GM12865 (cell line): Measurements from ENCODE around the gene NUDT1.

Experiments
- DNase-seq: peaks from one replicate; pipeline ENCODE4 v3.0.0; 2010; ENCODE audit warnings: low read depth
- H3K4me3 ChIP-seq: 2 replicates; pipeline ENCODE4 v1.5.1; 2011; ENCODE audit warnings: mild to moderate bottlenecking, low read depth, low read length, control low read depth
- TF ChIP-seq, protein P1 (sequence below): IDR thresholded peaks from 2 replicates; pipeline ENCODE4 v1.5.1; 2011; ENCODE audit warnings: low read length, control low read depth, low read depth, inconsistent platforms; ENCODE audit not compliant: insufficient read depth; ENCODE audit errors: missing control alignments

The NUDT1 gene

DNA sequence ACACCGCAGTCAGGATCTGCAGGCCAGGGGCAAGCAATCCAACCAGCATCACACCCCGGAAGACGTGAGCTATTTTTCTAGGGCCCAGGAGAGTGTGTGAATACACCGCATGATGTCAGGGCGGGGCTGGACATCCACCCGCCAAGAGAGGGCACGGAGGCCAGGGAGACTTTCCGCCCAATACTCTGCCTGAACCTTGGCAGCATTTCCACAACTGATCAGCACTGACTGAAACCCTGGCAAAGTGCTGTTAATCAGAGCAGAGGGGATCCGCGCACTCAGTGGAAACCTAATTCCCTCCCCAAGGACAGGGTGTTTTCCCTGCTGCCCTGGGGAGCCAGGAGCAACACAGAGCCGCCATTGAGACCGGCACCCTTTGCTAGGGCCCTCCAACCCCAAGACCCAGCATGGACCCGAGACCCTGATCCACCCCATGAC is 17.5 kb upstream of the NUDT1 start:
- TF ChIP-seq, protein P1, sequence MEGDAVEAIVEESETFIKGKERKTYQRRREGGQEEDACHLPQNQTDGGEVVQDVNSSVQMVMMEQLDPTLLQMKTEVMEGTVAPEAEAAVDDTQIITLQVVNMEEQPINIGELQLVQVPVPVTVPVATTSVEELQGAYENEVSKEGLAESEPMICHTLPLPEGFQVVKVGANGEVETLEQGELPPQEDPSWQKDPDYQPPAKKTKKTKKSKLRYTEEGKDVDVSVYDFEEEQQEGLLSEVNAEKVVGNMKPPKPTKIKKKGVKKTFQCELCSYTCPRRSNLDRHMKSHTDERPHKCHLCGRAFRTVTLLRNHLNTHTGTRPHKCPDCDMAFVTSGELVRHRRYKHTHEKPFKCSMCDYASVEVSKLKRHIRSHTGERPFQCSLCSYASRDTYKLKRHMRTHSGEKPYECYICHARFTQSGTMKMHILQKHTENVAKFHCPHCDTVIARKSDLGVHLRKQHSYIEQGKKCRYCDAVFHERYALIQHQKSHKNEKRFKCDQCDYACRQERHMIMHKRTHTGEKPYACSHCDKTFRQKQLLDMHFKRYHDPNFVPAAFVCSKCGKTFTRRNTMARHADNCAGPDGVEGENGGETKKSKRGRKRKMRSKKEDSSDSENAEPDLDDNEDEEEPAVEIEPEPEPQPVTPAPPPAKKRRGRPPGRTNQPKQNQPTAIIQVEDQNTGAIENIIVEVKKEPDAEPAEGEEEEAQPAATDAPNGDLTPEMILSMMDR, result no peak
- DNase-seq, result no peak
- no peak overlapping the region for H3K4me3 ChIP-seq

DNA sequence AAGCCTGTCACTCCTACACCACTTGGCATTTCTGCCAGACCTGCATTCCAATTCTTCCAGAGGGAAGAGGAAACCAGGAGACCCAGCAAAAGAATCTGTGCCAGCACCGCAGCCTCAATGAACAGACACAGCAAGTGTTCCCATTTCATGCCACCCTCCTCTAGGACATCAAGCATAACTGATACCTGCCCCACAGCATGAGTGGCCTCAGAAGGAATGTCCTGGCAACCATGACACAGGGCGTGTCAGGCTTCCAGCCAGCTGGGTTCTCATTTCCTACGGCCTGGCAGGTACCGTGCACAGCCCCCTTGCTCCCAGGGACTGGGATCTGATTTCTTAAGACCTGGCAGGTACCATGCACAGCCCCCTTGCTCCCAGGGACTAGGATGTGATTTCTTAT is 17.1 kb upstream of the NUDT1 start:
- DNase-seq, result no peak
- H3K4me3 ChIP-seq, result no peak overlapping the region

DNA sequence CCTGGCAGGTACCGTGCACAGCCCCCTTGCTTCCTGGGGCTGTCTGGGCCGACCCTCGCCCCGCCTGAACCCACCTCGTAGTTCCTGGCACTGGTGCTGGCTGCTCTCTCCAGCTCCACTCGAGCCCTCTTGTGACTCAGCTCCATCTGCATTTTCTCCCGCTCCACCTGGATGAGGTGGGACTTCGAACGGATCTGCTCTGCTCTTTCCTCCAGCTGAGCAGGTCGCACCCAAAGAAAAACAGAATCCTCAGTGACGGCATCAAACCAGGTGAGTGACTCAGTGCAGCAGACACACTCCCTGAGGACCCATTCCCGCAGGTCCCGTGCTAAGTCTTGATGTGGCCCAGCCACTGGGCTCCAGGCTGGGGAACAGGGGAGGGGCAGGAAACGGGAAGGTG is 16.7 kb upstream of the NUDT1 start:
- DNase-seq, result no peak
- TF ChIP-seq, protein P1, result no peak

More for the DNA sequence above, 17.1 kb upstream of the NUDT1 start:
- TF ChIP-seq, protein P1, result no peak

GRCh38 chr7:2225830-2226229 is 16.2 kb upstream of the NUDT1 start:
- DNase-seq, result no peak
- no peak overlapping the region for H3K4me3 ChIP-seq
- TF ChIP-seq, protein P1, result no peak

More for the DNA sequence above, 16.7 kb upstream of the NUDT1 start:
- no peak overlapping the region for H3K4me3 ChIP-seq

- TF ChIP-seq, protein P1, result no peak
- no peak overlapping the region for H3K4me3 ChIP-seq
- DNase-seq, result no peak
Observed at GRCh38 chr7:2227699-2228098, 14.3 kb upstream of the NUDT1 start.

- TF ChIP-seq, protein P1, result no peak
- no peak overlapping the region for H3K4me3 ChIP-seq
- DNase-seq, result no peak
Observed at GRCh38 chr7:2228921-2229320, 13.1 kb upstream of the NUDT1 start.

- TF ChIP-seq, protein P1, result no peak
- DNase-seq, result no peak
- H3K4me3 ChIP-seq, result no peak overlapping the region
Observed at GRCh38 chr7:2229467-2229866, 12.6 kb upstream of the NUDT1 start.
